Right atrium auricular region (tissue), 2 donors: ENCODE data around the gene DGKH. TPM values are rescaled to one million over a fixed set of nuclear protein-coding genes. Genes with fewer than 3 reads are reported as not detected.

Experiments
- DNase-seq: peaks from one replicate; pipeline ENCODE4 v3.0.0-alpha.2; 2019; ENCODE audit warnings: low spot score
- H3K27ac ChIP-seq, 2 donors: fragments of 200-600 bp; sonication (generic); 1 replicate in 1 of 2; 2 replicates in 1 of 2; pipeline ENCODE4 v1.5.1; 2016 to 2019
- H3K27me3 ChIP-seq, 2 donors: fragments of 200-600 bp; sonication (generic); one replicate each; pipeline versions ENCODE4 v1.5.1 to v1.6.0; 2017 to 2019
- H3K36me3 ChIP-seq: fragments of 200-600 bp; sonication (generic); one replicate; pipeline ENCODE4 v1.5.1; 2016
- H3K4me1 ChIP-seq, 2 donors: fragments of 200-600 bp; sonication (generic); one replicate each; pipeline versions ENCODE4 v1.5.1 to v1.6.0; 2017 to 2019
- H3K4me3 ChIP-seq, 2 donors: fragments of 200-600 bp; sonication (generic); 1 replicate in 1 of 2; 2 replicates in 1 of 2; pipeline ENCODE4 v1.5.1; 2017 to 2019; ENCODE audit warnings: mild to moderate bottlenecking in 1 of 2, moderate library complexity in 1 of 2
- H3K9me3 ChIP-seq, 2 donors: fragments of 200-600 bp; sonication (generic); one replicate each; pipeline ENCODE4 v1.5.1; 2019
- total RNA-seq, 2 donors: library from RNA; depleted of rRNA; stranded (reverse); fragments of >200 nt; gene quantifications; one replicate each; pipeline ENCODE4 v1.1.0, GENCODE V29; 2016
- TF ChIP-seq, protein P1 (sequence below), 2 donors: fragments of 200-600 bp; sonication (generic); IDR thresholded peaks; one replicate each; pipeline ENCODE4 v1.5.1; 2019; ENCODE audit warnings: antibody characterized with exemption in 2 of 2

DGKH gene
- total RNA-seq, 2 donors from 2014 or later: 4.1 to 6.6 TPM

DNA sequence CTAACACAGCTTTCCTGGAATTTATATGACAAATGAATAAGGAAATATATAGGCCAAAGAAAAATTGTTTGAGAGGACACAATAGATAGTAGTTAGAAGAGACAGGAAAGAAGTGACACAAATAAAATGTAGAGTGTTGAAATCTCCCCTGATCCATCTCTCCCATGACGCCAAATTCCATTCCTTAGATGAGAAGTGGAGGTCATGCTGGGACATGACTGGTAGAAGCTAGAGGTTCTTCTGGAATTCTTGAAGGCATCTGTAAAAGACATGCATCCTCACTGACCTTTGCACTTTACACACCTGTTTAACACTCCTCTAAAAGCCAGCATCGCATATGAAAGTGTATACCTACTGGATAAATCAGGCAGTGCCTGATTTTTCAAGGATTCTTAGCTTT, 67.8 kb downstream of the DGKH start:
- no peaks in the 10 kb centered on the region for H3K9me3 ChIP-seq
- no peak overlapping the region for H3K27ac ChIP-seq
- no peak for DNase-seq
- TF ChIP-seq, protein P1, sequence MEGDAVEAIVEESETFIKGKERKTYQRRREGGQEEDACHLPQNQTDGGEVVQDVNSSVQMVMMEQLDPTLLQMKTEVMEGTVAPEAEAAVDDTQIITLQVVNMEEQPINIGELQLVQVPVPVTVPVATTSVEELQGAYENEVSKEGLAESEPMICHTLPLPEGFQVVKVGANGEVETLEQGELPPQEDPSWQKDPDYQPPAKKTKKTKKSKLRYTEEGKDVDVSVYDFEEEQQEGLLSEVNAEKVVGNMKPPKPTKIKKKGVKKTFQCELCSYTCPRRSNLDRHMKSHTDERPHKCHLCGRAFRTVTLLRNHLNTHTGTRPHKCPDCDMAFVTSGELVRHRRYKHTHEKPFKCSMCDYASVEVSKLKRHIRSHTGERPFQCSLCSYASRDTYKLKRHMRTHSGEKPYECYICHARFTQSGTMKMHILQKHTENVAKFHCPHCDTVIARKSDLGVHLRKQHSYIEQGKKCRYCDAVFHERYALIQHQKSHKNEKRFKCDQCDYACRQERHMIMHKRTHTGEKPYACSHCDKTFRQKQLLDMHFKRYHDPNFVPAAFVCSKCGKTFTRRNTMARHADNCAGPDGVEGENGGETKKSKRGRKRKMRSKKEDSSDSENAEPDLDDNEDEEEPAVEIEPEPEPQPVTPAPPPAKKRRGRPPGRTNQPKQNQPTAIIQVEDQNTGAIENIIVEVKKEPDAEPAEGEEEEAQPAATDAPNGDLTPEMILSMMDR (IDR thresholded peaks at IDR 0.05): no peak
- no peaks in the 10 kb centered on the region for H3K27me3 ChIP-seq
- no peaks in the 10 kb centered on the region for H3K36me3 ChIP-seq
- H3K4me3 ChIP-seq: no peak overlapping the region
- peaks cover 0 to 12% of the 10 kb centered on the region in 2 donors for H3K4me1 ChIP-seq

GRCh38 chr13:42119041-42119440, 70.6 kb downstream of the DGKH start:
- TF ChIP-seq, protein P1 (IDR thresholded peaks at IDR 0.05): no peak
- H3K27me3 ChIP-seq: no peaks in the 10 kb centered on the region
- DNase-seq: no peak

DNA sequence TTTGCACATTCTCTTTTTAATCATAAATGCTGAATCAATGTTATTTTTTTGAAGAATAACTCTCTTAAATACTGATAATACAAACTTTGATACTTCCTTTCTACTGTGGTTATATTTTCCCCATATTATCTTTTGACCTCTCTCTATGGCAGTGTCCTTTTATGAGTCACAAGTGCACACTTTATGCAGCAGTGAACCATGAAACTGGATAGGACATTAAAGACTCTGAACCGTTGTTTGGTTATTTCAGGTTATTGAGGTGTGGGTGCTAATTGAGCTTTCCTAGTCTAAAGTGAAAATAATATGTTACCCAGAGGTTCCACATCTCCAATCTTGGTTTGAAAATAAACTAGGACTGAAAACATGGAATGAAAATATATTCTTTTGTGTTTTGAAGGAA, 71.4 kb downstream of the DGKH start:
- Histone ChIP-seq H3K9me3 (no peaks in the 10 kb centered on the region), H3K36me3 (no peaks in the 10 kb centered on the region), H3K4me3 (no peak overlapping the region), H3K27me3 (no peaks in the 10 kb centered on the region), H3K4me1 (peaks cover 0 to 5% of the 10 kb centered on the region in 2 donors), H3K27ac (no peak overlapping the region)
- TF ChIP-seq, protein P1 (IDR thresholded peaks at IDR 0.05): no peak
- no peak for DNase-seq

More at GRCh38 chr13:42119041-42119440, 70.6 kb downstream of the DGKH start:
- no peak overlapping the region for H3K4me3 ChIP-seq
- no peak overlapping the region for H3K27ac ChIP-seq
- no peaks in the 10 kb centered on the region for H3K9me3 ChIP-seq
- peaks cover 0 to 9% of the 10 kb centered on the region in 2 donors for H3K4me1 ChIP-seq
- H3K36me3 ChIP-seq: no peaks in the 10 kb centered on the region

DNA sequence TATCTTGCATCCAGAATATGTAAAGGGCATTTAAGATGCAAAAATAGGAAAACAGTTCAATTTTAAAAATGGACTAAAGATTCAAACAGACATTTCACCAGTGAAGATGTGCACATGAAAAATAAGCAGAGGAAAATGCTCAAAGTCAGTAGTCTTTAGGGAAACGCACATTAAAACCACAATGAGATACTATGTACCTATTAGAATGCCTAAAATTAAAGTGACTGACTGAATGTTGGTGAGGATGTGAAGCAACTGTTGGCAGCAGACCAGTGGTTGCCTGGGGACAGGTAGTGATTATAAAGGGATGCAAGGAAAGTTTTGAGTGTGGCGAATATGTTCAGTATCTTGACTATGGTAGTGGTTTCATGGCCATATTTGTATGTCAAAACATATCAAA, 75.2 kb downstream of the DGKH start:
- TF ChIP-seq, protein P1 (IDR thresholded peaks at IDR 0.05): no peak
- H3K27ac ChIP-seq: no peak overlapping the region
- H3K4me3 ChIP-seq: no peak overlapping the region
- no peaks in the 10 kb centered on the region for H3K27me3 ChIP-seq
- no peaks in the 10 kb centered on the region for H3K36me3 ChIP-seq
- DNase-seq: no peak
- H3K4me1 ChIP-seq: no peaks in the 10 kb centered on the region
- H3K9me3 ChIP-seq: no peaks in the 10 kb centered on the region

GRCh38 chr13:42125046-42125445, 76.6 kb downstream of the DGKH start:
- Histone ChIP-seq H3K4me1 (no peaks in the 10 kb centered on the region), H3K36me3 (peaks cover 8% of the 10 kb centered on the region), H3K9me3 (no peaks in the 10 kb centered on the region), H3K4me3 (no peak overlapping the region), H3K27me3 (no peaks in the 10 kb centered on the region), H3K27ac (no peak overlapping the region)
- DNase-seq: no peak
- TF ChIP-seq, protein P1 (IDR thresholded peaks at IDR 0.05): no peak

DNA sequence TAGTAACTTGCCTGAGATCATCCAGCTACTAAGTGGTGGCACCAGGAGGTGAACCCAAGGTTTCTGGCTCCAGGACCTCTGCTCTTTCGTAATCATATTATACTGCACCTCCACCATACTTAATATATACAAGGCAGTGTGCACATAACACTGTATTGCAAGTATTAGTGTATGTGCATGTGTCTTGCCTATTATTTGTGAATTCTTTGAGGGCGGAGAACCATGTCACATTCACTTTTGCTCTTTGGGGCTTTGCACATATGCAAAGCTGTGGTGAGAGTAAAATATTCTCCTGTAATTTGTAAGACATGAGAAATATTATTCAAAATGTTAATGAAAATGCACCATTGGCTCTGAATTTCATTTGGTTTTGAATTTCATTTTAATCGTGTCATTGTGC, 78.6 kb downstream of the DGKH start:
- Histone ChIP-seq H3K36me3 (peaks cover 16% of the 10 kb centered on the region), H3K27me3 (no peaks in the 10 kb centered on the region), H3K4me3 (no peak overlapping the region), H3K4me1 (no peaks in the 10 kb centered on the region), H3K9me3 (no peaks in the 10 kb centered on the region), H3K27ac (no peak overlapping the region)
- TF ChIP-seq, protein P1 (IDR thresholded peaks at IDR 0.05): no peak
- no peak for DNase-seq
